ENCODE data around the gene TMPRSS5.
"Not testable (repeated sequence)": the region's sequence is repeated elsewhere in the genome, so short reads cannot be mapped to it uniquely, and the experiment has no call there.

TMPRSS5 gene

GRCh38 chr11:113695207-113695606 lies 10.9 kb downstream of the TMPRSS5 start:
- no peak for DNase-seq

- DNase-seq: no peak
These were observed 11.7 kb downstream of the TMPRSS5 start for GRCh38 chr11:113694390-113694789.

- no peak for DNase-seq
These were observed 13.1 kb downstream of the TMPRSS5 start for GRCh38 chr11:113693030-113693429.

GRCh38 chr11:113690619-113691569 lies 15.2 kb downstream of the TMPRSS5 start:
- peak; percentile 61 for DNase-seq

DNA sequence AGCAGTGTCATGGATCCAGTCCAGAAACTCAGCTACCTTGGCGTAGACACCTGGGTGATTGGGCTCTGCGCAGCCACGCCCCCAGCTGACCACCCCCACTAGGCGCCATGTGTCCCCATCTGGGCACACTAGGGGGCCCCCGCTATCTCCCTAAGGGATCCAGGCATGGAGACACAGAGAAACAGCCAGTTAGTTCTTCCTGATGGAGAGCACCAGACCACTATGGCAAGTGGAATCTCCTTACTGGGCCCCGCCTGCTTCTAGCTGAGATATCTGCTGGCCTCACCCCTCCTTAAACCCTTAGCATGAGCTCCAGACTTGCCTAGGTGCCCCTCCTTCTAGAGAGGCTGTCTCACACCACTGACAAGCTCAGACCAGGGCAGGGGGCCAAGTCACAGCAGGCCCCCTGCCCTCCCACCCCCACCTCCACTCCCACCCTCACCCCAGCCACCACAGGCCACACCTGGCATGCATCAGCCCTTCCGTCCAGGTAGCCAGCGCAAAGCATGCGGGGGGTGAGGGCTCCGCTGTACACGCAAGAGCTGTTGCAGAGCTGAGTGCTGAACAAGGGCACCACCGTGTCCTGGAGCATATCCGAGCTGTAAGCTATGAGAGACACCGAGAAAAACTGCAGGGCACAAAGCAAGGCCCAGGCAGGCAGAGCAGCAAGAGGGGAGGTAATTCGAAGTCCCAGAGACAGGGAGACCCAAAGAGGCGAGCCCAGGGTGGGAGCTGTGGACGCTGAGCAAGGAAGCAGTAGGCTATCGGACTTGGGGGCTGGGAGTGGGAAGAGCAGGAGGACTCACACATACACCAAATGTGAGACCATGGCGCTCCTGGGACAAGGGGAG lies 16.1 kb downstream of the TMPRSS5 start:
- no peak for DNase-seq

- DNase-seq: no peak
These were observed 20.3 kb downstream of the TMPRSS5 start for GRCh38 chr11:113685654-113686359.

DNA sequence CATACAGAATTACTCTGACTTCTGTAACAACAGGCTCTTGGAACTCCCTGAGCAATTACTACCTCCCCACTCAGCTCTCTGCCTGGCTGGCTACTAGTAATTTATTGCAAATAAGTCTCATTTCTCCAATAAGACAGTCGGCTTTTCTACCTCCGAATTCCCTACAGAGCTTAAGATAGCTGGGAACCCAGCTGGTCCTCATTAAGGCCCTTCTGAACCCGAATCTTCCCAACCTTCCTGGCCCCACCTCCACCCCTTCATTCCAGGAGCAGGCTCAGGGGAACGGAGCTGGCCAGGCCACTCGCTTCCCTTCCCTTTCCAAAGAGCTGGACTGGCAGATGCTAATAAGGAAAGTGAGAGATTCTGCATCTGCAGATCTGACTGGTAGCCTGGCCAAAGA lies 21.6 kb downstream of the TMPRSS5 start:
- no peak for DNase-seq

- no peak for DNase-seq
These were observed 22.5 kb downstream of the TMPRSS5 start for GRCh38 chr11:113683481-113684046.

- no peak for DNase-seq
These were observed 24.2 kb downstream of the TMPRSS5 start for GRCh38 chr11:113681711-113682413.

- no peak for DNase-seq
These were observed 24.8 kb downstream of the TMPRSS5 start for GRCh38 chr11:113681282-113681681.

GRCh38 chr11:113677685-113678084 lies 28.4 kb downstream of the TMPRSS5 start:
- DNase-seq: no peak

- DNase-seq: no peak
These were observed 30.5 kb downstream of the TMPRSS5 start for GRCh38 chr11:113675565-113675964.

DNA sequence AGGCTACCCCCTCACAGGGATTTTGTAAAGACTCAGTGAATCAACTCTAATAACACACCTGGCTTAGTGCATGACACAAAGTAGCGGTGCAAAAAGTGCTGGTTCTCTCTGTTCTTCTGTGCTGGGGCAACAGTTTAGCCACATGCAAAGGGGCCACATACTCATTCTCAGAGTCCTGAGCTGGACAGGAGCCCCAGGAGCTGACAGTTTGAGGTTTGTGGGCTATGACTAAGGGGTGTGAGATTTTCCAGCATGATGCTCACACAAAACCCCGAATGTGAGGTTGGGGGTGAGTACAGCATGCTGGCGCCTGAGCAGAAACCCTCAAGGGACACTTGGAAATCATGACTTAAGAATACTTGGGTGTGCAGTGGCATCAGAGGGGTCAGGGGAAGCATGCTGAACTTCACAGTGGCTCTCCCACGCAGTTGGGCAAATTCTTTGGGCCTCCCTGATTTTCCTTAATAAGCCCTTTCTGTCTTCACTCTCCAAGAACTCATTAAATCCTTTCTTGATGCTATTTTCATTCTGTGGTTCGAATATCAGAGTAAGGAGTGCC lies 31.0 kb downstream of the TMPRSS5 start:
- peak; percentile 54 for DNase-seq

- DNase-seq: no peak
These were observed 31.8 kb downstream of the TMPRSS5 start for GRCh38 chr11:113674397-113674685.

GRCh38 chr11:113673550-113674396 lies 32.3 kb downstream of the TMPRSS5 start:
- no peak for DNase-seq

DNA sequence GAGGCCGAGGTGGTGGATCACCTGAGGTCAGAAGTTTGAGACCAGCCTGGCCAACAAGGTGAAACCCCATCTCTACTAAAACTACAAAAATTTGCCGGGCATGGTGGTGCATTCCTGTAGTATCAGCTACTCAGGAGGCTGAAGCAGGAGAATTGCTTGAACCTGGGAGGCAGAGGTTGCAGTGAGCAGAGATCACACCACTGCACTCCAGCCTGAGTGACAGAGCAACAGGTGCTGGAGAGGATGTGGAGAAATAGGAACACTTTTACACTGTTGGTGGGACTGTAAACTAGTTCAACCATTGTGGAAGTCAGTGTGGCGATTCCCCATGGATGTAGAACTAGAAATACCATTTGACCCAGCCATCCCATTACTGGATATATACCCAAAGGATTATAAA lies 34.2 kb downstream of the TMPRSS5 start:
- not testable (repeated sequence) for DNase-seq

DNA sequence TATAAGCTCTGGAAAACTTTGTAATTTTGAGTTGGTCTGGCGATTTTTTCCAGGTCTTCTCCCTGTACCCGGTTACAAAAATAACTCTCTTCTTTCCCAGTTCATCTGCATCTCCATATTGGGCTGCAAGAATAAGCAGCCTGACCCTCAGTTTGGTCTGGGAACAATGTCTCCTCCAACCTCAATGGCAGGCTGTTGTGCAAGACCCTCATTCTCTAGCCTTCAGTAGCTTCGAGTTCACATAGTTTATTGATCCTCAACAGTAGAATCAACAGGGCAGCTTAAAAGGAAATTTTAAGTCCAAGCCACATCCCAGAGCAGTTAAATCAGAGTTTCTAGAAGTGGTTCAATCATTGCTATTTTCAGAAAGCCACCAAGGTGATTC lies 35.3 kb downstream of the TMPRSS5 start:
- no peak for DNase-seq

- no peak for DNase-seq
These were observed 35.8 kb downstream of the TMPRSS5 start for GRCh38 chr11:113670149-113670830.

- DNase-seq: no peak
These were observed 37.9 kb downstream of the TMPRSS5 start for GRCh38 chr11:113668255-113668654.

- DNase-seq: no peak
These were observed 38.3 kb downstream of the TMPRSS5 start for GRCh38 chr11:113667801-113668200.

All from stimulated activated CD8-positive, alpha-beta memory T cell treated with anti-CD3 and anti-CD28 coated beads, Interleukin-4, amount 100 ng/mL, for 48 hours (primary cell).